GM15510 (cell line): ENCODE results near the gene PMM2.

Experiments used
- POLR2A ChIP-seq: IDR thresholded peaks from 3 replicates; pipeline ENCODE4 v1.6.1; 2011; ENCODE audit warnings: borderline replicate concordance; ENCODE audit not compliant: insufficient read length; ENCODE audit errors: extremely low read depth

Gene PMM2

GRCh38 chr16:8804313-8804712 is 6.7 kb downstream of the PMM2 start:
- TF ChIP-seq POLR2A: no peak

GRCh38 chr16:8806272-8806983 is 8.8 kb downstream of the PMM2 start:
- no peak for TF ChIP-seq POLR2A

GRCh38 chr16:8807189-8807588 is 9.6 kb downstream of the PMM2 start:
- TF ChIP-seq POLR2A: no peak

- no peak for TF ChIP-seq POLR2A
These were observed 10.4 kb downstream of the PMM2 start for GRCh38 chr16:8808009-8808408.

- no peak for TF ChIP-seq POLR2A
These were observed 11.1 kb downstream of the PMM2 start for GRCh38 chr16:8808613-8809353.

- no peak for TF ChIP-seq POLR2A
These were observed 14.7 kb downstream of the PMM2 start for GRCh38 chr16:8812162-8812843.

GRCh38 chr16:8814095-8814806 is 16.6 kb downstream of the PMM2 start:
- TF ChIP-seq POLR2A: no peak

GRCh38 chr16:8816967-8817655 is 19.5 kb downstream of the PMM2 start:
- no peak for TF ChIP-seq POLR2A

- no peak for TF ChIP-seq POLR2A
These were observed 21.0 kb downstream of the PMM2 start for GRCh38 chr16:8818504-8819270.

GRCh38 chr16:8819411-8820034 is 21.9 kb downstream of the PMM2 start:
- no peak for TF ChIP-seq POLR2A

- TF ChIP-seq POLR2A: no peak
These were observed 24.8 kb downstream of the PMM2 start for GRCh38 chr16:8822403-8822802.

- no peak for TF ChIP-seq POLR2A
These were observed 28.7 kb downstream of the PMM2 start for GRCh38 chr16:8826278-8826879.

GRCh38 chr16:8828541-8829165 is 31.0 kb downstream of the PMM2 start:
- TF ChIP-seq POLR2A: no peak

GRCh38 chr16:8831450-8831849 is 33.8 kb downstream of the PMM2 start:
- TF ChIP-seq POLR2A: no peak
